Midbrain (tissue), 1 donor: ENCODE measurements around the gene NOX5.
"Not testable (repeated sequence)": the region's sequence is repeated elsewhere in the genome, so short reads cannot be mapped to it uniquely, and the experiment has no call there.

Source experiments
- DNase-seq: peaks from one replicate; lab custom pipeline; 2025; lab: John Stamatoyannopoulos, UW

NOX5 gene

DNA sequence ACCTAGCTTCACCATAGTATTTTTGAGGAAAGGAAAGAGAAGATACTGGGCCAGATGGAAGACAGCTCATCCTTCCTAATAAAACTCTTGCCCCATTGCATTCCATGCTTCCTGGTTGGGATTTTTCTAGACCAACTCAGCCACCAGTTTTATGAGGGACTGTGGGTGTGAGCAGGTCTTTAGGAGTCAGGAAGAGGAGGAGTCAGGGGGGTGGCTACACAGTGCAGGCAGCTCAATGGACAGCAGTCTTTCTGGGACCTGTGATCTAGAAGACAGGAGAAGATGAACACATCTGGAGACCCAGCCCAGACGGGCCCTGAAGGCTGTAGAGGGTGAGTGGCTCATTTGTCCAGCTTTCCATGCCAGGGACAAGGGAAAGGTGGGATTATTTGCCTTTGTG is at the start of gene NOX5:
TSS of gene NOX5 (plus strand) at position 242 of the 400 bp plus-strand sequence. CDS start at position 283, 41 bp downstream.
- no peak for DNase-seq

GRCh38 chr15:68966996-68967395 is 47.5 kb upstream of the NOX5 start:
- DNase-seq, result no peak

DNA sequence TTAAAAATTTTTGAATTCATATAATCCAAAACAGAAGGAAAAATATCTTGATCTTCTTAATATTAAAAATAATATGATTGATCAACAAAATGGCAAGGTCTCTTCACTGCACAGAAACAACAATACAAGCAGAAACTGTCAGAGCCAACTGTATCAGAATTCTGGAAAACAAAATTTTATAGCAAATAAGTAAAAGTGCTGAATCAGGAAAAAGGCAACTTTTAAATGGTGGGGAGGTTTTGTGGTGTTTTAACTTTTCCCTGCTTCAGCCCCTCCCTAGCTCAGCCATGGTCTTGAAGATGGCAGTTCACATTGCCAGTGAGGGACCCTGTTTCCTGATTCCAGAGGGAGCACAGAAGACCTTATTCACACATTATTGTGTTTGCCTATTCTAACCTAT is 46.5 kb upstream of the NOX5 start:
- DNase-seq, result no peak

- DNase-seq, result no peak
Observed at GRCh38 chr15:68969298-68969697, 45.2 kb upstream of the NOX5 start.

DNA sequence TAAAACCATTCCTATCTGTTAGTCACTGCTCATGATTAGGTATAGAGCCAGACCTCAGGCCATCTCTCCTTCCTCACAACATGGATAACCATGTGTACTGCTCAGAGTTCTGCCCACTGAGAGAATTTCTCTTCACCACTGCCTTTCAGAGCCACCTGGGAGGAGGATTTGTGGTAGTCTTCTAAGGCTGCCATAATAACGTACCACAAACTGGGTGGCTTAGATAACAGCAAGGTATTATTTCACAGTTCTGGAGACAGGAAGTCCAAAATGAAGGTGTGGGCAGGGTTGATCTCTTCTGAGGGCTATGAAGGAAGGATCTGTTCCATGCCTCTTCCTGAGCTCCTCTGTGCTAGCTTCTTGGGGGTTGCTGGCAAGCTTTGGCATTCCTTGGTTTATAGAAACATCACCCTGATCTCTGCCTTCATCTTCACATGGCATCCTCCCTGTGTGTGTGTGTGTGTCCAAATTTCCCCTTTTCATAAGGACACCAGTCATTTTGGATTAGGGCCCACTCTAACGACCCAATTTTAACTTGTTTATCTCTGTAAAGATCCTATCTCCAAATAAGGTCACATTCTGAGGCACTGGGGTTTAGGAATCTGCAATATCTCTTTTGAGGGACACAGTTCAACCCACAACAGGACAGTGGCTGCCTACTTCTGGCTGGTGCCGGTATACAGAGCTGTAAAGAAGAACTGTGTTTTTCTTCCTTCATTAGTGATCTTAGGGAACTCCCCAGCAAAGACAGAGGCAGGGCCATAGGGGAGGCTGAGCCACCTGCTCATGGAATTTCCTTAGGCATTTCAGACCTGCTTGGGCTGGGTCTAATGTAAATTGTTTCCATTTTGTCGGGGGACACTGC is 42.1 kb upstream of the NOX5 start:
- DNase-seq, result no peak

- DNase-seq, result not testable (repeated sequence)
Observed at GRCh38 chr15:68975651-68976160, 38.8 kb upstream of the NOX5 start.

GRCh38 chr15:68977426-68977825 is 37.1 kb upstream of the NOX5 start:
- DNase-seq, result not testable (repeated sequence)

GRCh38 chr15:68979006-68979405 is 35.5 kb upstream of the NOX5 start:
- no peak for DNase-seq

GRCh38 chr15:68979816-68980215 is 34.7 kb upstream of the NOX5 start:
- no peak for DNase-seq

- no peak for DNase-seq
Observed at GRCh38 chr15:68980786-68981185, 33.7 kb upstream of the NOX5 start.

GRCh38 chr15:68981941-68982340 is 32.6 kb upstream of the NOX5 start:
- DNase-seq, result no peak

DNA sequence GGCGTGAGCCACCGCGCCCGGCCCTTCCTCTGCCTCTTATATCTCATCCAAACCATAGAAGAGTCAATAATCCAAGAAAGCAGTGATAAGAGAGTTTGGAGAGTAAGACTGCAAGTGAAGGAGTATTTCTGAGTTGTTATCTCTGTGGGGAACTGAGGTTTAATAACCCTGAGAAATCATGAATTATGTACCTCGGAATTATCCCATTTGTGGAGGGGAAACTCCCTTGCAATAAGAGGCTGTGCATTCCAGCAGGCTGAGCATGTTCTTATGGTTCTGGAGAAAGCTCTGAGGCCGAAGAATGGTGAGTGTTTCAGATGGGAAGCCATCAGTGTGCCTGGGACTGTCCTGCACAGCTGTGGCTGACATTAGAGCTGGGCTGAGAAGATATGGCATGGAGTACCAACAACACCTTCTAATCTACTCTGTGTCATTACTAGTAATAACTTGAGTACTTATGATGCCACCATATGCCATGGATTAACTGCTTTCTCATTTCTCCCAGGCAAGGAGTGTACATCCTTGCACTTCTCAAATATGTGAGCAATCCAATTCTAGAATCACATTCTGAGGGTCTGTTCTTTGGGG is 31.4 kb upstream of the NOX5 start:
- DNase-seq, result no peak

- DNase-seq, result no peak
Observed at GRCh38 chr15:68983961-68984481, 30.5 kb upstream of the NOX5 start.

DNA sequence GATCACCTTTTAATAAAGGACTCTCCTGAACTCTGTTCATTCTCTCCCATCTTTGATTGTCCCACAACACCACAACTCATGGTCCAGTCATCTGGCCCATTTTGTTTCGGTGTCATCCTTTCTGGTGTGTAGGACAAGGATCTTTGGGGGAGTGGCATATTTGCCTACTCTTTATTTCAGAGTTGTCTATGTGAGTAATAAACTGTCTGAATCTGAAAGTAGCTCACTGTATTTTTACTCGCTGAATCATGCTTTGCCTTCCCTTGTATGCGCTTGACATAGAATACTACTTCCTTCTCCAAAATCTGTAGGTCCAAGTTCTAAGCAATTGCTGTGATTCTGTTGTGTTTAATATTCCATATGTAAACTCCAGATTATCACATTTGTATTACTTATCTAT is 29.9 kb upstream of the NOX5 start:
- DNase-seq, result no peak

GRCh38 chr15:68985361-68985891 is 29.1 kb upstream of the NOX5 start:
- DNase-seq, result no peak

- no peak for DNase-seq
Observed at GRCh38 chr15:68986322-68986721, 28.2 kb upstream of the NOX5 start.

DNA sequence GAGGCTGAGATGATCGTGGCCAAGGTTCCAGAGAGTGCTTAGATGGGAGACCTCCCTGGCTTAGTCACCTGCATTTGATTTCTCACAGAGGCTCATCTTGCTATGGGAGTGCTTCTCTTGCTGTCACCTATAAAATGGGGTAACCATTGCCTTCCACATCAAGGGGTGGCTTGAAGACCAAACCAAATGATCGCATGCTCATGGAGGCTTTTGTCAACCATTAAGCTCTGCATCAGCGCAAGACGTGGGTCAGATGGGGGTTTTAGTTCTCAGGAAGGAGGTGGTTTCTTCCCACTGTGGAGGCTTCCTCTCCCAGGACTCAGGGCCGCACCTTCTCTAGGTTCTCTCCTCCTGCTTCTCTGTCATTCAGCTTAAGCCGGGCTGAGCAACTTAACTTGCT is 27.4 kb upstream of the NOX5 start:
- no peak for DNase-seq

GRCh38 chr15:68987676-68988075 is 26.8 kb upstream of the NOX5 start:
- DNase-seq, result no peak

DNA sequence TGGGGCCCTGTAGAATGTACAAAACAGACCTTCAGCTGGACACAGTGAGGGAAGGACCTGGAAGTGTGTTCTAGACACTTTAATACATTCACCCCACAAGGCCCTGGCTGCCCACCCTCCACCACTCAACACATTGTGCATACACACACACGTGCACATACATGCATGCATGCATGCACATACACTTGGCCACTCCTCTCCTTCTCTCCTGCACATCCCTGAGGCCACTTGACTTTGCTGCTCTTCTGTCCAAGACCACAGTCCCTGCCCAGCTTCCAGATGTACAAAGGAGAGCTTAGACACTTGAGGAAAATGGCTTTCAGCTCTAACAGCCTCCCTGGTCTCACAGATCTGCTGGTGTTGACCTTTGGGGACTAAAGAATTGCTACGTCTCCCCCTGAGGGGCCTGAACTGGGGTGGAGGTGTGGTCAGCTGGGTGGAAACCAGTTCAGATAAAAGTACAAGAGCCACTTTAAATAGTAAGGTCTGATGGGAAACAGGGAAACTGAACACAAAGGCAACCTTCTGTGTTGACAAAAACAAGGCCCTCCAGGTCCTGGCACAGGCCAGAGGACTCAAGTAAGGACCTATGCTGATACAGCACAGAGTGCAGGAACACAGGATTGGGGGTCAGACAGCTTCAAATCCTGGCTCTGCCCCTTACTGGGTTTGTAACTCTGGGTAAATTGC is 24.8 kb upstream of the NOX5 start:
- DNase-seq, result no peak

- no peak for DNase-seq
Observed at GRCh38 chr15:68990231-68990991, 24.1 kb upstream of the NOX5 start.

- DNase-seq, result no peak
Observed at GRCh38 chr15:68990992-68991500, 23.4 kb upstream of the NOX5 start.
